C4-2B (cell line): ENCODE results near the gene RXRA.

Experiments
- ZFX ChIP-seq: fragments of 450-650 bp; IDR thresholded peaks from 2 replicates; pipeline ENCODE4 v1.6.1; 2017
- TF ChIP-seq, protein P1 (sequence below): fragments of 450-650 bp; conservative IDR thresholded peaks from 2 replicates; pipeline ENCODE4 v1.5.1; 2017; ENCODE audit warnings: mild to moderate bottlenecking

DNA sequence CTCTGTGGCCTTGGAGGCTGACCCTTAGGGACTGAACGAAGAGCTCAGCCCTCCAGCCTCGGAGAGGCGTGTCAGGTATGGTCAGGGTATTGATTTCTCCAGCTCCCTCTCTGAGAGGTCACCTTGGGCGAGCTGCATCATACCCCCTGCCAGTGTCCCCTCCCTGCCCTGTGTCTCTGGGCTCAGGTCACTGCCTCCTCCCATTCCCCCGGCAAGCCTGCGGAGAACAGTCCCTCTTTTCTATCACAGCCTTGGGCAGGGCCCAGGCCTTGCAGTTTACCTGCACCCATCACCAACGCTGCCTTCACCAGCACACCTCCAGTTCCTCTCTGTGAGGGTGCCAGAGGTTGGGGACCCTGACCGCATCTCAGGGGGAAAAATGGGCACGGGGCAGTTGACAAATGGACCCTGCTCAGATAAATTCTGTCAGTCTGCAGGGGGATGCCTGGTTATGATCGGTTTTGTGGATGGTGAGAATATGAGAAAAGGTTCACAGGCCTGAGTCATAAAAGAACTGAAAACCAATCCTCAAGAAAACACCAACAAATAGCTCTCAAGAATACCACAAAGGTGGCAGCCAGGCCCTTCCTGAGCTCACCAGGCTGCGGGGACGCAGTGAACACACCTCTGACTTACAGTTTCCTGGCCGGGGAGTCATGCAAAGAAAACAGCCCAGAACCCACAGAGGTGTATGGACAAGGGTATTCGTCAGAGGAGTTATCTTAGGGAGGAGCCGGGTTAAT is 24.7 kb upstream of the RXRA start:
- TF ChIP-seq, protein P1, sequence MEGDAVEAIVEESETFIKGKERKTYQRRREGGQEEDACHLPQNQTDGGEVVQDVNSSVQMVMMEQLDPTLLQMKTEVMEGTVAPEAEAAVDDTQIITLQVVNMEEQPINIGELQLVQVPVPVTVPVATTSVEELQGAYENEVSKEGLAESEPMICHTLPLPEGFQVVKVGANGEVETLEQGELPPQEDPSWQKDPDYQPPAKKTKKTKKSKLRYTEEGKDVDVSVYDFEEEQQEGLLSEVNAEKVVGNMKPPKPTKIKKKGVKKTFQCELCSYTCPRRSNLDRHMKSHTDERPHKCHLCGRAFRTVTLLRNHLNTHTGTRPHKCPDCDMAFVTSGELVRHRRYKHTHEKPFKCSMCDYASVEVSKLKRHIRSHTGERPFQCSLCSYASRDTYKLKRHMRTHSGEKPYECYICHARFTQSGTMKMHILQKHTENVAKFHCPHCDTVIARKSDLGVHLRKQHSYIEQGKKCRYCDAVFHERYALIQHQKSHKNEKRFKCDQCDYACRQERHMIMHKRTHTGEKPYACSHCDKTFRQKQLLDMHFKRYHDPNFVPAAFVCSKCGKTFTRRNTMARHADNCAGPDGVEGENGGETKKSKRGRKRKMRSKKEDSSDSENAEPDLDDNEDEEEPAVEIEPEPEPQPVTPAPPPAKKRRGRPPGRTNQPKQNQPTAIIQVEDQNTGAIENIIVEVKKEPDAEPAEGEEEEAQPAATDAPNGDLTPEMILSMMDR, result no peak
- no peak for TF ChIP-seq ZFX
